NCI-H748 (cell line): ENCODE data around the gene LAMC3.
"Not testable (repeated sequence)": the region's sequence is repeated elsewhere in the genome, so short reads cannot be mapped to it uniquely, and the experiment has no call there.

Experiments
- DNase-seq: peaks from one replicate; lab custom pipeline; 2025; ENCODE audit not compliant: unreplicated experiment; lab: John Stamatoyannopoulos, UW

The LAMC3 gene

GRCh38 chr9:130991778-130992681 is 16.9 kb upstream of the LAMC3 start:
- DNase-seq: no peak

GRCh38 chr9:130992682-130993032 is 16.3 kb upstream of the LAMC3 start:
- DNase-seq: no peak

GRCh38 chr9:130993303-130994030 is 15.5 kb upstream of the LAMC3 start:
- no peak for DNase-seq

- DNase-seq: no peak
These were observed 14.6 kb upstream of the LAMC3 start for GRCh38 chr9:130994135-130995085.

- DNase-seq: peak; percentile 36
These were observed 13.6 kb upstream of the LAMC3 start for GRCh38 chr9:130995086-130996011.

- no peak for DNase-seq
These were observed 12.8 kb upstream of the LAMC3 start for GRCh38 chr9:130996205-130996604.

GRCh38 chr9:130996676-130997394 is 12.1 kb upstream of the LAMC3 start:
- DNase-seq: no peak

- DNase-seq: no peak
These were observed 11.6 kb upstream of the LAMC3 start for GRCh38 chr9:130997395-130997684.

- peak; percentile 68 for DNase-seq
These were observed 10.9 kb upstream of the LAMC3 start for GRCh38 chr9:130997925-130998596.

- DNase-seq: no peak
These were observed 10.3 kb upstream of the LAMC3 start for GRCh38 chr9:130998597-130999244.

GRCh38 chr9:130999245-130999623 is 9.7 kb upstream of the LAMC3 start:
- DNase-seq: no peak

- not testable (repeated sequence) for DNase-seq
These were observed 8.4 kb upstream of the LAMC3 start for GRCh38 chr9:131000526-131000925.

- DNase-seq: no peak
These were observed 8.0 kb upstream of the LAMC3 start for GRCh38 chr9:131001021-131001420.

- DNase-seq: no peak
These were observed 7.0 kb upstream of the LAMC3 start for GRCh38 chr9:131001990-131002389.

GRCh38 chr9:131006601-131007000 is 2.4 kb upstream of the LAMC3 start:
- no peak for DNase-seq

- DNase-seq: no peak
These were observed 888 bp upstream of the LAMC3 start for GRCh38 chr9:131008086-131008485.

- DNase-seq: peak; percentile 76
These were observed 438 bp upstream of the LAMC3 start for GRCh38 chr9:131008563-131008908.

GRCh38 chr9:131010482-131011273 is 1.7 kb downstream of the LAMC3 start:
- no peak for DNase-seq
